Calu3 (cell line): ENCODE measurements around the gene ALLC. TPM values are rescaled to one million over a fixed set of nuclear protein-coding genes. Genes with fewer than 3 reads are reported as not detected.

Experiments
- BruUV-seq: library from RNA; stranded (reverse); fragments of 400-500 nt; replicated peaks from 2 replicates; lab custom pipeline; 2021; lab: Mats Ljungman, UMichigan
- CTCF ChIA-PET: fragments of 300-600 bp; sonication (Branson Sonifier 250); formaldehyde crosslinking; loops from one replicate; lab custom pipeline; 2022; ENCODE audit warnings: antibody characterized with exemption; lab: Charles Lee
- DNase-seq: peaks from one replicate; pipeline ENCODE4 v3.0.0; 2022
- H3K27ac Mint-ChIP-seq: one replicate; pipeline ENCODE4 v1.8.0; 2022; ENCODE audit warnings: mixed read lengths; ENCODE audit not compliant: unreplicated experiment
- H3K27me3 Mint-ChIP-seq: one replicate; pipeline ENCODE4 v1.8.0; 2022; ENCODE audit warnings: mixed read lengths; ENCODE audit not compliant: unreplicated experiment
- H3K36me3 Mint-ChIP-seq: one replicate; pipeline ENCODE4 v1.8.0; 2022; ENCODE audit warnings: mild to moderate bottlenecking, moderate library complexity, mixed read lengths; ENCODE audit not compliant: insufficient read depth, unreplicated experiment
- H3K4me1 Mint-ChIP-seq: one replicate; pipeline ENCODE4 v1.8.0; 2022; ENCODE audit warnings: mild to moderate bottlenecking, low read depth, mixed read lengths; ENCODE audit not compliant: unreplicated experiment
- H3K4me3 Mint-ChIP-seq: one replicate; pipeline ENCODE4 v1.8.0; 2022; ENCODE audit warnings: mild to moderate bottlenecking, low read depth, moderate library complexity, mixed read lengths; ENCODE audit not compliant: unreplicated experiment
- H3K9me3 Mint-ChIP-seq: one replicate; pipeline ENCODE4 v1.8.0; 2022; ENCODE audit warnings: low read depth, mixed read lengths; ENCODE audit not compliant: unreplicated experiment
- CTCF ChIP-seq: fragments of 200-600 bp; IDR thresholded peaks from one replicate; pipeline ENCODE4 v1.8.0; 2022; ENCODE audit warnings: antibody characterized with exemption; ENCODE audit not compliant: unreplicated experiment
- intact Hi-C: fragments of 100-400 bp; cut with micrococcal nuclease; formaldehyde crosslinking; loops from one replicate; pipeline ENCODE4 v1.10.0; 2022; ENCODE audit not compliant: unreplicated experiment
- total RNA-seq: library from RNA; stranded (reverse); gene quantifications from 2 replicates; pipeline ENCODE4 v1.2.3, GENCODE V29; 2022

Gene ALLC
- total RNA-seq, 1 experiment from 2014 or later: not detected

- no peak overlapping the region for H3K27ac Mint-ChIP-seq
- BruUV-seq: no TSS peak
- no peaks in the 10 kb centered on the region for H3K9me3 Mint-ChIP-seq
- TF ChIP-seq CTCF: no peak
- intact Hi-C loops: no loop called here
- DNase-seq: no peak
- CTCF ChIA-PET: interaction anchor here (0.9 kb wide), 1 partner anchor 9 kb away, joined by 3 read pairs; no protein-coding TSS in a partner anchor
- no peak overlapping the region for H3K4me3 Mint-ChIP-seq
- H3K36me3 Mint-ChIP-seq: no peaks in the 10 kb centered on the region
- H3K4me1 Mint-ChIP-seq: no peaks in the 10 kb centered on the region
- H3K27me3 Mint-ChIP-seq: peaks cover 22% of the 10 kb centered on the region
These were observed 60.7 kb downstream of the ALLC start for GRCh38 chr2:3718679-3719078.

GRCh38 chr2:3725002-3725401, 67.0 kb downstream of the ALLC start:
- Mint-ChIP-seq H3K4me1 (no peaks in the 10 kb centered on the region), H3K27me3 (peaks cover 67% of the 10 kb centered on the region)

GRCh38 chr2:3725458-3726250, 67.7 kb downstream of the ALLC start:
- H3K27ac Mint-ChIP-seq: no peak overlapping the region
- TF ChIP-seq CTCF: no peak

More at GRCh38 chr2:3725002-3725401, 67.0 kb downstream of the ALLC start:
- intact Hi-C loops: no loop called here
- no peak for TF ChIP-seq CTCF
- no peak overlapping the region for H3K27ac Mint-ChIP-seq
- H3K4me3 Mint-ChIP-seq: no peak overlapping the region
- H3K9me3 Mint-ChIP-seq: no peaks in the 10 kb centered on the region
- DNase-seq: no peak
- no peaks in the 10 kb centered on the region for H3K36me3 Mint-ChIP-seq
- no TSS peak for BruUV-seq
- CTCF ChIA-PET: no interaction called here

GRCh38 chr2:3726511-3726910, 68.5 kb downstream of the ALLC start:
- H3K36me3 Mint-ChIP-seq: no peaks in the 10 kb centered on the region
- H3K4me3 Mint-ChIP-seq: no peak overlapping the region
- no TSS peak for BruUV-seq
- CTCF ChIA-PET: interaction anchor here (0.6 kb wide), 1 partner anchor 100 kb away, joined by 5 read pairs; no protein-coding TSS in a partner anchor
- no peak overlapping the region for H3K27ac Mint-ChIP-seq
- H3K4me1 Mint-ChIP-seq: no peaks in the 10 kb centered on the region
- H3K9me3 Mint-ChIP-seq: no peaks in the 10 kb centered on the region
- intact Hi-C loops: no loop called here
- H3K27me3 Mint-ChIP-seq: peaks cover 80% of the 10 kb centered on the region
- DNase-seq: no peak
- TF ChIP-seq CTCF: no peak

More at GRCh38 chr2:3725458-3726250, 67.7 kb downstream of the ALLC start:
- H3K27me3 Mint-ChIP-seq: peaks cover 72% of the 10 kb centered on the region
- intact Hi-C loops: no loop called here
- no TSS peak for BruUV-seq
- no peak overlapping the region for H3K4me3 Mint-ChIP-seq
- H3K9me3 Mint-ChIP-seq: no peaks in the 10 kb centered on the region
- H3K4me1 Mint-ChIP-seq: no peaks in the 10 kb centered on the region
- DNase-seq: no peak
- H3K36me3 Mint-ChIP-seq: no peaks in the 10 kb centered on the region
- CTCF ChIA-PET: interaction anchor here (0.6 kb wide), 1 partner anchor 100 kb away, joined by 5 read pairs; no protein-coding TSS in a partner anchor
